GM10266 (cell line): ENCODE results near the gene USH2A.

Experiments
- DNase-seq: peaks from one replicate; pipeline ENCODE4 v3.0.0; 2012; ENCODE audit errors: extremely low spot score
- CTCF ChIP-seq: IDR thresholded peaks from 2 replicates; pipeline ENCODE4 v1.5.1; 2012; ENCODE audit warnings: mild to moderate bottlenecking, low read depth; ENCODE audit not compliant: control insufficient read depth, insufficient read depth; ENCODE audit errors: missing control alignments

The USH2A gene

DNA sequence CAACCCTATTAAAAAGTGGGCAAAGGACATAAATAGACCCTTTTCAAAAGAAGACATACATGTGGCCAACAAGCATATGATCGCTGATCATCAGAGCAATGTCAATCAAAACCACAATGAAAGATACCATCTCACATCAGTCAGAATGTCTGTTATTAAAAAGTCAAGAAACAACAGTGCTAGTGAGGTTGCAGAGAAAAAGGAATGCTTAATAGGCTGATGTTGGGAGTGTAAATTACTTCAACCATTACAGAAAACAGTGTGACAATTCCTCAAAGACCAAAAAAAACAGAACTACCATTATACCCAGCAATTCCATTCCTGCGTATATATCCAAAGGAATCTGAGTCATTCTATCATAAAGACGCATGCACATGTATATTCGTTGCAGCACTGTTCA, 13.2 kb downstream of the USH2A start:
- no peak for TF ChIP-seq CTCF
- DNase-seq, result no peak

- TF ChIP-seq CTCF, result no peak
- no peak for DNase-seq
These were observed 32.3 kb downstream of the USH2A start for GRCh38 chr1:216390956-216391355.

- no peak for DNase-seq
- TF ChIP-seq CTCF, result no peak
These were observed 33.5 kb downstream of the USH2A start for GRCh38 chr1:216389774-216390173.

GRCh38 chr1:216388558-216388957, 34.7 kb downstream of the USH2A start:
- no peak for TF ChIP-seq CTCF
- no peak for DNase-seq

GRCh38 chr1:216387782-216388181, 35.5 kb downstream of the USH2A start:
- no peak for TF ChIP-seq CTCF
- no peak for DNase-seq

DNA sequence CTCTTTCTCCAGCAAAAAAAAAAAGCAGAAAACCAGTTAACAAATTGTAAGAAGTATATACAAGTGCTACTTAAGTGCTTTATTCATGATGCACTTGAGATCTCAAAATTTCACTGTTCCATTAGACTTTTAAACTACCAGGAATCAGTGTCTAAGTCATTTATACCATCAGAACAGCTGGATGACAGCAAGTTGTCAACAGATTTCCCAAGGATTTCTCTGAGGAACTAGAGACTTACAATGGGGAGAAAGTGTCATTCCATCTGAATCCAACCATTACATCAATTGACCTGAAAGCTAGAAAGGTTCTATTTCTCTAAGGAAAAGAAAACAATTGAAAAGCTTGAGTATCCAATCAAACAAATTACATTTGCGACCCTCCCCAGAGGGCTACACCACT, 43.8 kb downstream of the USH2A start:
- no peak for DNase-seq
- no peak for TF ChIP-seq CTCF

GRCh38 chr1:216368249-216368648, 55.0 kb downstream of the USH2A start:
- no peak for TF ChIP-seq CTCF
- no peak for DNase-seq

- TF ChIP-seq CTCF, result no peak
- DNase-seq, result no peak
These were observed 56.3 kb downstream of the USH2A start for GRCh38 chr1:216366979-216367378.
